Measurements from ENCODE around the gene SNX8. TPM values are rescaled to one million over a fixed set of nuclear protein-coding genes. Genes with fewer than 3 reads are reported as not detected.

The SNX8 gene
- total RNA-seq, 2 donors from 2014 or later, result 53.0 to 53.2 TPM

GRCh38 chr7:2359610-2360009, 45.4 kb upstream of the SNX8 start:
- no peaks in the 10 kb centered on the region for H3K27me3 ChIP-seq (ENCODE audit: control insufficient read depth, insufficient read depth, low read length, poor library complexity, severe bottlenecking)
- peaks cover 68% of the 10 kb centered on the region for H3K36me3 Mint-ChIP-seq (ENCODE audit: low read depth)
- H3K4me1 ChIP-seq (ENCODE audit: control insufficient read depth, insufficient read depth, low read length), result peaks cover 6% of the 10 kb centered on the region
- TF ChIP-seq CTCF (conservative IDR thresholded peaks at IDR 0.05), result no peak
- no peak overlapping the region for H3K9ac ChIP-seq (ENCODE audit: extremely low read depth, low read length, poor library complexity, severe bottlenecking)
- H3K4me1 Mint-ChIP-seq, result peaks cover 16% of the 10 kb centered on the region
- no peak for DNase-seq
- no peak overlapping the region for H3K27ac ChIP-seq (ENCODE audit: low read depth, low read length)
- no peaks in the 10 kb centered on the region for H3K9me3 Mint-ChIP-seq
- H3K4me3 Mint-ChIP-seq, result no peak overlapping the region
- H3K4me3 ChIP-seq (ENCODE audit: low read length), result peak overlapping the region; percentile 28
- H3K9me3 ChIP-seq (ENCODE audit: control insufficient read depth, low read length), result no peaks in the 10 kb centered on the region
- peaks cover 73% of the 10 kb centered on the region for H3K36me3 ChIP-seq (ENCODE audit: control insufficient read depth, insufficient read depth, low read length)
- no peaks in the 10 kb centered on the region for H3K27me3 Mint-ChIP-seq (ENCODE audit: insufficient read depth)
- 93 to 95% methylated on average over 7 to 11 of the region's 11 CpGs for WGBS, 2 experiments (ENCODE audit: insufficient coverage in 1 of 2, insufficient read length in 1 of 2)
- peak overlapping the region; percentile 78 for H3K27ac Mint-ChIP-seq

- no peak for TF ChIP-seq CTCF (conservative IDR thresholded peaks at IDR 0.05)
- Mint-ChIP-seq H3K27me3 (ENCODE audit: insufficient read depth) (no peaks in the 10 kb centered on the region), H3K27ac (peak overlapping the region; percentile 57), H3K36me3 (ENCODE audit: low read depth) (peaks cover 63% of the 10 kb centered on the region), H3K4me1 (peaks cover 16% of the 10 kb centered on the region), H3K4me3 (no peak overlapping the region), H3K9me3 (no peaks in the 10 kb centered on the region)
- no peak for DNase-seq
- Histone ChIP-seq H3K9ac (ENCODE audit: extremely low read depth, low read length, poor library complexity, severe bottlenecking) (no peak overlapping the region), H3K4me1 (ENCODE audit: control insufficient read depth, insufficient read depth, low read length) (peaks cover 6% of the 10 kb centered on the region), H3K27me3 (ENCODE audit: control insufficient read depth, insufficient read depth, low read length, poor library complexity, severe bottlenecking) (no peaks in the 10 kb centered on the region), H3K36me3 (ENCODE audit: control insufficient read depth, insufficient read depth, low read length) (peaks cover 67% of the 10 kb centered on the region), H3K4me3 (ENCODE audit: low read length) (peak overlapping the region; percentile 28), H3K27ac (ENCODE audit: low read depth, low read length) (no peak overlapping the region), H3K9me3 (ENCODE audit: control insufficient read depth, low read length) (no peaks in the 10 kb centered on the region)
- WGBS, 2 experiments (ENCODE audit: insufficient coverage in 1 of 2, insufficient read length in 1 of 2), result 94 to 96% methylated on average over 6 to 8 of the region's 8 CpGs
Measured at GRCh38 chr7:2358968-2359527, 44.8 kb upstream of the SNX8 start.

- H3K27ac ChIP-seq (ENCODE audit: low read depth, low read length), result no peak overlapping the region
- Mint-ChIP-seq H3K4me1 (peaks cover 16% of the 10 kb centered on the region), H3K36me3 (ENCODE audit: low read depth) (peaks cover 50% of the 10 kb centered on the region), H3K9me3 (no peaks in the 10 kb centered on the region), H3K4me3 (no peak overlapping the region), H3K27me3 (ENCODE audit: insufficient read depth) (no peaks in the 10 kb centered on the region), H3K27ac (no peak overlapping the region)
- WGBS, 2 experiments (ENCODE audit: insufficient coverage in 1 of 2, insufficient read length in 1 of 2), result 96 to 100% methylated on average over 3 to 6 of the region's 6 CpGs
- H3K36me3 ChIP-seq (ENCODE audit: control insufficient read depth, insufficient read depth, low read length), result peaks cover 52% of the 10 kb centered on the region
- TF ChIP-seq CTCF (conservative IDR thresholded peaks at IDR 0.05), result no peak
- no peak for DNase-seq
- H3K27me3 ChIP-seq (ENCODE audit: control insufficient read depth, insufficient read depth, low read length, poor library complexity, severe bottlenecking), result no peaks in the 10 kb centered on the region
- H3K4me1 ChIP-seq (ENCODE audit: control insufficient read depth, insufficient read depth, low read length), result peaks cover 6% of the 10 kb centered on the region
- no peaks in the 10 kb centered on the region for H3K9me3 ChIP-seq (ENCODE audit: control insufficient read depth, low read length)
- no peak overlapping the region for H3K9ac ChIP-seq (ENCODE audit: extremely low read depth, low read length, poor library complexity, severe bottlenecking)
- peak overlapping the region; percentile 65 for H3K4me3 ChIP-seq (ENCODE audit: low read length)
Measured at GRCh38 chr7:2357571-2357970, 43.3 kb upstream of the SNX8 start.

All from endodermal cell (in vitro differentiated cells).